Thymus (tissue), 11 donors: ENCODE measurements around the gene SEL1L3. TPM values are rescaled to one million over a fixed set of nuclear protein-coding genes. Genes with fewer than 3 reads are reported as not detected.

Source experiments
- DNase-seq, 9 donors: peaks; one replicate each; pipeline ENCODE4 v3.0.0-alpha.2; 2013; ENCODE audit warnings: low spot score in 9 of 9, low read depth in 6 of 9, missing footprints in 1 of 9
- H3K27ac ChIP-seq, 2 donors: one replicate each; pipeline ENCODE4 v1.5.1; 2013; ENCODE audit warnings: control low read depth in 1 of 2, low read depth in 1 of 2, low read length in 1 of 2, mild to moderate bottlenecking in 1 of 2, moderate library complexity in 1 of 2
- H3K27me3 ChIP-seq, 2 donors: one replicate each; pipeline ENCODE4 v1.5.1; 2013; ENCODE audit warnings: low read length in 1 of 2; ENCODE audit not compliant: control insufficient read depth in 2 of 2, insufficient read depth in 1 of 2
- H3K36me3 ChIP-seq, 2 donors: one replicate each; pipeline ENCODE4 v1.5.1; 2013; ENCODE audit warnings: low read length in 1 of 2, mild to moderate bottlenecking in 1 of 2, moderate library complexity in 1 of 2; ENCODE audit not compliant: control insufficient read depth in 2 of 2, insufficient read depth in 2 of 2
- H3K4me1 ChIP-seq, 2 donors: one replicate each; pipeline ENCODE4 v1.5.1; 2013; ENCODE audit warnings: low read length in 2 of 2; ENCODE audit not compliant: control insufficient read depth in 2 of 2, insufficient read depth in 2 of 2
- H3K4me3 ChIP-seq, 2 donors: one replicate each; pipeline ENCODE4 v1.5.1; 2013; ENCODE audit warnings: low read length in 2 of 2, control low read depth in 1 of 2, mild to moderate bottlenecking in 1 of 2
- H3K9me3 ChIP-seq, 2 donors: one replicate each; pipeline ENCODE4 v1.5.1; 2013; ENCODE audit warnings: low read length in 1 of 2, mild to moderate bottlenecking in 1 of 2; ENCODE audit not compliant: control insufficient read depth in 2 of 2, insufficient read depth in 1 of 2
- WGBS: extraction: QIAGEN DNeasy Blood & Tissue Kit; methylation state at CpG from one replicate; pipeline ENCODE4 v1.1.7; 2013; 5-methylcytosine and 5-hydroxymethylcytosine counted together
- polyA plus RNA-seq: library from polyadenylated mRNA; stranded (reverse); fragments of 200-250 nt; gene quantifications from one replicate; pipeline ENCODE4 v1.2.3, GENCODE V29; 2013
- total RNA-seq: library from RNA; stranded (reverse); fragments of 120-200 nt; gene quantifications from one replicate; pipeline ENCODE4 v1.2.4, GENCODE V29; 2013
- donor health status: healthy.

SEL1L3 gene
- total and polyA plus RNA-seq, 2 donors = 6.8 to 27.4 TPM

- Histone ChIP-seq H3K27ac (no peak overlapping the region), H3K9me3 (no peaks in the 10 kb centered on the region), H3K27me3 (no peaks in the 10 kb centered on the region), H3K4me1 (no peaks in the 10 kb centered on the region), H3K36me3 (no peaks in the 10 kb centered on the region), H3K4me3 (no peak overlapping the region)
- DNase-seq = no peak
- WGBS = 92% methylated on average over 11 of the region's 11 CpGs
Measured at GRCh38 chr4:25760518-25761157, 102.2 kb downstream of the SEL1L3 start.

- H3K27ac ChIP-seq = no peak overlapping the region
- H3K27me3 ChIP-seq = no peaks in the 10 kb centered on the region
- DNase-seq = no peak
- no peaks in the 10 kb centered on the region for H3K4me1 ChIP-seq
- H3K9me3 ChIP-seq = no peaks in the 10 kb centered on the region
- no peaks in the 10 kb centered on the region for H3K36me3 ChIP-seq
- 95% methylated on average over 4 of the region's 4 CpGs for WGBS
- no peak overlapping the region for H3K4me3 ChIP-seq
Measured at GRCh38 chr4:25760048-25760447, 102.7 kb downstream of the SEL1L3 start.

GRCh38 chr4:25759101-25759500 lies 103.7 kb downstream of the SEL1L3 start:
- H3K27ac ChIP-seq = no peak overlapping the region
- H3K9me3 ChIP-seq = no peaks in the 10 kb centered on the region
- H3K36me3 ChIP-seq = no peaks in the 10 kb centered on the region
- no peak for DNase-seq
- WGBS = 97% methylated on average over 8 of the region's 8 CpGs
- no peak overlapping the region for H3K4me3 ChIP-seq
- H3K27me3 ChIP-seq = no peaks in the 10 kb centered on the region
- H3K4me1 ChIP-seq = no peaks in the 10 kb centered on the region

- H3K4me3 ChIP-seq = no peak overlapping the region
- no peaks in the 10 kb centered on the region for H3K36me3 ChIP-seq
- H3K27ac ChIP-seq = no peak overlapping the region
- no peaks in the 10 kb centered on the region for H3K9me3 ChIP-seq
- H3K4me1 ChIP-seq = no peaks in the 10 kb centered on the region
- H3K27me3 ChIP-seq = no peaks in the 10 kb centered on the region
- 96% methylated on average over 8 of the region's 8 CpGs for WGBS
- DNase-seq = no peak
Measured at GRCh38 chr4:25757452-25757851, 105.3 kb downstream of the SEL1L3 start.

GRCh38 chr4:25756503-25756902 lies 106.3 kb downstream of the SEL1L3 start:
- no peaks in the 10 kb centered on the region for H3K4me1 ChIP-seq
- 92% methylated on average over 5 of the region's 5 CpGs for WGBS
- no peak overlapping the region for H3K4me3 ChIP-seq
- no peak overlapping the region for H3K27ac ChIP-seq
- no peaks in the 10 kb centered on the region for H3K27me3 ChIP-seq
- no peak for DNase-seq
- H3K36me3 ChIP-seq = no peaks in the 10 kb centered on the region
- H3K9me3 ChIP-seq = no peaks in the 10 kb centered on the region

- 97% methylated on average over 9 of the region's 9 CpGs for WGBS
- H3K9me3 ChIP-seq = no peaks in the 10 kb centered on the region
- H3K36me3 ChIP-seq = no peaks in the 10 kb centered on the region
- H3K27me3 ChIP-seq = no peaks in the 10 kb centered on the region
- H3K27ac ChIP-seq = no peak overlapping the region
- H3K4me1 ChIP-seq = no peaks in the 10 kb centered on the region
- DNase-seq = no peak
- H3K4me3 ChIP-seq = no peak overlapping the region
Measured at GRCh38 chr4:25755911-25756310, 106.9 kb downstream of the SEL1L3 start.

- no peak overlapping the region for H3K27ac ChIP-seq
- H3K4me1 ChIP-seq = no peaks in the 10 kb centered on the region
- DNase-seq = no peak
Measured at GRCh38 chr4:25753239-25753638, 109.5 kb downstream of the SEL1L3 start.

GRCh38 chr4:25750874-25751273 lies 111.9 kb downstream of the SEL1L3 start:
- no peaks in the 10 kb centered on the region for H3K27me3 ChIP-seq
- no peak for DNase-seq
- no peak overlapping the region for H3K27ac ChIP-seq
- no peak overlapping the region for H3K4me3 ChIP-seq
- H3K9me3 ChIP-seq = no peaks in the 10 kb centered on the region
- no peaks in the 10 kb centered on the region for H3K36me3 ChIP-seq
- no peaks in the 10 kb centered on the region for H3K4me1 ChIP-seq
- 97% methylated on average over 4 of the region's 4 CpGs for WGBS

More at GRCh38 chr4:25753239-25753638, 109.5 kb downstream of the SEL1L3 start:
- 95% methylated on average over 5 of the region's 5 CpGs for WGBS
- Histone ChIP-seq H3K9me3 (no peaks in the 10 kb centered on the region), H3K36me3 (no peaks in the 10 kb centered on the region), H3K4me3 (no peak overlapping the region), H3K27me3 (no peaks in the 10 kb centered on the region)

GRCh38 chr4:25749150-25749794 lies 113.5 kb downstream of the SEL1L3 start:
- Histone ChIP-seq H3K27ac (no peak overlapping the region), H3K27me3 (no peaks in the 10 kb centered on the region), H3K9me3 (no peaks in the 10 kb centered on the region), H3K4me1 (no peaks in the 10 kb centered on the region), H3K4me3 (no peak overlapping the region), H3K36me3 (no peaks in the 10 kb centered on the region)
- WGBS = 96% methylated on average over 5 of the region's 5 CpGs
- DNase-seq = no peak
